Activated CD4-positive, alpha-beta T cell treated with anti-CD3 and anti-CD28 coated beads for 24 hours (primary cell): ENCODE measurements around the gene REST.
A peak's percentile ranks its signal among the peaks of the same experiment; 100 is the strongest.
"Not testable (repeated sequence)": the region's sequence is repeated elsewhere in the genome, so short reads cannot be mapped to it uniquely, and the experiment has no call there.

ENCODE experiments used
- DNase-seq, 2 donors: peaks; one replicate each; pipeline ENCODE4 v3.0.0-alpha.2; 2020; ENCODE audit warnings: low read depth in 2 of 2

REST gene, protein sequence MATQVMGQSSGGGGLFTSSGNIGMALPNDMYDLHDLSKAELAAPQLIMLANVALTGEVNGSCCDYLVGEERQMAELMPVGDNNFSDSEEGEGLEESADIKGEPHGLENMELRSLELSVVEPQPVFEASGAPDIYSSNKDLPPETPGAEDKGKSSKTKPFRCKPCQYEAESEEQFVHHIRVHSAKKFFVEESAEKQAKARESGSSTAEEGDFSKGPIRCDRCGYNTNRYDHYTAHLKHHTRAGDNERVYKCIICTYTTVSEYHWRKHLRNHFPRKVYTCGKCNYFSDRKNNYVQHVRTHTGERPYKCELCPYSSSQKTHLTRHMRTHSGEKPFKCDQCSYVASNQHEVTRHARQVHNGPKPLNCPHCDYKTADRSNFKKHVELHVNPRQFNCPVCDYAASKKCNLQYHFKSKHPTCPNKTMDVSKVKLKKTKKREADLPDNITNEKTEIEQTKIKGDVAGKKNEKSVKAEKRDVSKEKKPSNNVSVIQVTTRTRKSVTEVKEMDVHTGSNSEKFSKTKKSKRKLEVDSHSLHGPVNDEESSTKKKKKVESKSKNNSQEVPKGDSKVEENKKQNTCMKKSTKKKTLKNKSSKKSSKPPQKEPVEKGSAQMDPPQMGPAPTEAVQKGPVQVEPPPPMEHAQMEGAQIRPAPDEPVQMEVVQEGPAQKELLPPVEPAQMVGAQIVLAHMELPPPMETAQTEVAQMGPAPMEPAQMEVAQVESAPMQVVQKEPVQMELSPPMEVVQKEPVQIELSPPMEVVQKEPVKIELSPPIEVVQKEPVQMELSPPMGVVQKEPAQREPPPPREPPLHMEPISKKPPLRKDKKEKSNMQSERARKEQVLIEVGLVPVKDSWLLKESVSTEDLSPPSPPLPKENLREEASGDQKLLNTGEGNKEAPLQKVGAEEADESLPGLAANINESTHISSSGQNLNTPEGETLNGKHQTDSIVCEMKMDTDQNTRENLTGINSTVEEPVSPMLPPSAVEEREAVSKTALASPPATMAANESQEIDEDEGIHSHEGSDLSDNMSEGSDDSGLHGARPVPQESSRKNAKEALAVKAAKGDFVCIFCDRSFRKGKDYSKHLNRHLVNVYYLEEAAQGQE

DNA sequence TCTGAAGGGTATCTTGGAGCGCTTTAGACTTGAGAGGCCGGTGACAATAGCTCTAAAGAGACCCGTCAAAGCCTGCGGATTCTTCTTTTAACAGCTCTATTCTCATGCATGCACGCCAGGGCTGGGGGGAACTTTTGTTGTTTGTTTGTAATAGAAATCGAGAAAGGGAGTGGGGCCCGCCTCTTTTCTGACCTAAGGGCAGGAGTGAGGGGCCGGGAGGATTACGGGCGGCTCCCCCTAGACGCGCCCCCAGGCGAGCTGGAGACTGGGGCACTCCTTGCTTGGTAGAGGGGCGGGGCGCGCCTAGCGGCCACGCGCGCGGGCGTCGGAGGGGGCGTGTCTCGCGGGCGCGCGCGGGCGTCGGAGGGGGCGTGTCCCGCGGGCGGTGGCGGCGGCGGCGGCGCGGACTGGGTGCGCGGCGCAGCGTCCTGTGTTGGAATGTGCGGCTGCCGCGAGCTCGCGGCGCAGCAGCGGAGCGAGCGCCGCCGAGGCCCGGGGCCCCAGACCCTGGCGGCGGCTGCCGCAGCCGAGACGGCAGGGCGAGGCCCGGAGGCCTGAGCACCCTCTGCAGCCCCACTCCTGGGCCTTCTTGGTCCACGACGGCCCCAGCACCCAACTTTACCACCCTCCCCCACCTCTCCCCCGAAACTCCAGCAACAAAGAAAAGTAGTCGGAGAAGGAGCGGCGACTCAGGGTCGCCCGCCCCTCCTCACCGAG is at the start of gene REST:
Gene REST (plus strand): TSS at position 412 of the 717 bp plus-strand sequence. CDS start 2,739 bp downstream, outside the sequence.
- DNase-seq = peak; percentile 67 to 76

DNA sequence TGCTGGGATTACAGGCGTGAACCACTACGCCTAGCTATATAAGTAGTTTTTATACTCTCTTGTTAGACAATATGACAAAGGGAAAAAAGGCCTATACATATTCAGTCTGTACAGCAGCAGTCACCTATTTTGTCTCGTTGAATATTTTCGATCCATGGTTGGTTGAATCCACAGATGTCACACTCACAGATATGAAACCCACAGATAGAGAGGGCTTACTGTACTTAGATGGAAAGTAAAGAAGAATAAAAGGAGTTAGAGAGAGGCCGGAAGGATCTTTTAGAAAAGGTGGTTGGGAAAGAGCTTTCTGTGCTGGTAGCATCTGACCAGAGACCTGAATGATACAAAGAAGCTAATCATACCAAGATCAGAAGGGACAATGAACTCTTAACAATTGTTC is 47.9 kb upstream of the REST start:
- DNase-seq = no peak

- DNase-seq = no peak
Observed at GRCh38 chr4:56860781-56861180, 46.9 kb upstream of the REST start.

- DNase-seq = no peak
Observed at GRCh38 chr4:56861360-56861759, 46.3 kb upstream of the REST start.

DNA sequence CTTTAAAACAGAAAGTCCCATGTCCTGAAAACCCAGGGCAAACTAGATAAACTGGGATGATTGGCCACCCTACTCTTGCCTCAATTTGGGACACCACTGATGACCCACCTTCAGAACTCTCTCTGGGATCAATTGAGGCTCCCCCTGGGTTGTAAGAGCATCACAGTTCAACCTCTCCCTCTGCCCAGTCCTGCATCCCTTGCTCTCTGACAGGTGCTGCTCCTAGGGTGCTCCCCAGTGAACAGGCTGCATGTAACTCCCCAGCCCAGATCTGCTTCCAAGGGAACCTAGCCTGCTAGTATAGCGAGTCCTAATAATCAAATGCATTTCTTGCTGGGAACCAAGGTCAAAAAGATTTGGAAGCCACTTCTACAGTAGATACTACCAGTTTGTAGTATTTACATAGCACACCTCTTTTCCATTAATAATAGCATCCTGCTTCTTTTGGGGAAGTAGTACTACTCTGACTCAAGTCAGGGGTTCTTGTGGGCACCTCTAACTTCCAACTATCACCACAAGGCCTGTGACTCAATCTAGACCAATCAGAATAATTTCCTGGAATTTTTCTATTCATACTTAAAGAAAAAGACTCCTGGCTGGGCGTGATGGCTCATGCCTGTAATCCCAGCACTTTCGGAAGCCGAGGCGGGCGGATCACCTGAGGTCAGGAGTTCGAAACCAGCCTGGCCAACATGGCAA is 44.1 kb upstream of the REST start:
- DNase-seq = no peak

DNA sequence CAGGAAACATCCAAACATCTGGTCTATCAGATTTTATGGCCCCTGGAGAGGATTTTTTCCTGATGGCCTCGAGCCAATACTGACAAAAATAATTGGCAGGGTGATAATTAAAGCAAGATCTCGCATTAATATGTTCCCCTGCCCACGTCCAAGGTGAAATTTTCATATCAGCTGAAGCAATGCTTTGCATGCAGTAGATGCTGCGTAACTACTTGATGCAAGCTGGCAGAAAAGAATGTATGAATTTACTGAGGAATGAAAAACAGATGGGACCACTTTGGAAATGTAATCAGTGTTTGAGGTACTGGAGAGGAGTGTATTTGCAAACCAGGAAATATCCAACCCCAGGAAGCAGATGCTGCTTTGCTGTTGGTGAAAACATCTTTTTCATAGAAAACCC is 36.8 kb upstream of the REST start:
- no peak for DNase-seq

- no peak for DNase-seq
Observed at GRCh38 chr4:56871371-56871866, 36.3 kb upstream of the REST start.

DNA sequence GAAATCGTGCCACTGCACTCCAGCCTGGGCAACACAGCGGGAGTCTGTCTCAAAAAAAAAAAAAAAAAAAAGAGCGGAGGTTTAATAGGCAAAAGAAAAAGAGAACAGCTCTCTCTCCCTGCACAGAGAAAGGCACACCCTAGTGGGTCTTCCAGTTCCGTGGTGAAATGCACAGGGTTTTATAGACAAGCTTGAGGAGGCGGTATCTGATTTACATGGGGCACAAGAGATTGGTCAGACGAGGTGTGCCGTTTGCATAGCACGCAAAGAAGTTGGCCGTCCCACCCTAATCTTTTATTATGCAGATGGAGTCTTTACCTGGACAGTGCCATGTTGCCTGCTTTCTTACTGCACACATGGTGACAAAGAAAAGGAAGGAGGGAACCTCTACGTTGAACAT is 33.5 kb upstream of the REST start:
- no peak for DNase-seq

- no peak for DNase-seq
Observed at GRCh38 chr4:56874923-56875322, 32.8 kb upstream of the REST start.

DNA sequence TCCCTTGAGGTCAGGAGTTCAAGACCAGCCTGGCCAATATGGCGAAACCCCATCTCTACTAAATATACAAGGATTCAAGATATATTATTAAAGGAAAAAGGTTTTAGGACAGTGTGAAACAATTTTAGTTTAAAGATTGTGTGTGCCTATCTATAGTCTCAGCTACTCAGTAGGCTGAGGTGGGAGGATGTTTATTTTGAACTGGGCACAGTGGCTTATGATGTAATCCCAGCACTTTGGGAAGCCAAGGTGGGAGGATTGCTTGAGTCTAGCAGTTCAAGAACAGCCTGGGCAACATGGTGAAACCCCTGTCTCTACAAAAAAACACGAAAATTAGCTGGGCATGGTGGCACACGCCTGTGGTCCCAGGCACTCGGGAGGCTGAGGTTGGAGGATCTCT is 31.4 kb upstream of the REST start:
- DNase-seq = no peak

GRCh38 chr4:56879996-56880395 is 27.7 kb upstream of the REST start:
- DNase-seq = no peak

- no peak for DNase-seq
Observed at GRCh38 chr4:56880572-56880971, 27.1 kb upstream of the REST start.

DNA sequence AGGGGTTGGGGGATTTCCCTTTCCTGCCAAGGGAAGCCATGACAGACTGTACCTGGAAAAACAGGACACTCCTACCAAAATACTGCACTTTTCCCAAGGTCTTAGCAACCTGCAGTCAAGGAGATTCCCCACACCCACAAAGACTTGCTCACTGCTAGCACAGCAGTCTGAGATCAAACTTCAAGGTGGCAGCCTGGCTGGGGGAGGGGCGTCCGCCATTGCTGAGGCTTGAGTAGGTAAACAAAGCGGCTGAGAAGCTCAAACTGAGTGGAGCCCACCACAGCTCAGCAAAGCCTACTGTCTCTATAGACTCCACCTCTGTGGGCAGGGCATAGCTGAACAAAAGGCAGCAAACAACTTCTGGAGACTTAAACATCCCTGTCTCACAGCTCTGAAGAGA is 23.2 kb upstream of the REST start:
- not testable (repeated sequence) for DNase-seq

- DNase-seq = no peak
Observed at GRCh38 chr4:56892691-56893090, 15.0 kb upstream of the REST start.

DNA sequence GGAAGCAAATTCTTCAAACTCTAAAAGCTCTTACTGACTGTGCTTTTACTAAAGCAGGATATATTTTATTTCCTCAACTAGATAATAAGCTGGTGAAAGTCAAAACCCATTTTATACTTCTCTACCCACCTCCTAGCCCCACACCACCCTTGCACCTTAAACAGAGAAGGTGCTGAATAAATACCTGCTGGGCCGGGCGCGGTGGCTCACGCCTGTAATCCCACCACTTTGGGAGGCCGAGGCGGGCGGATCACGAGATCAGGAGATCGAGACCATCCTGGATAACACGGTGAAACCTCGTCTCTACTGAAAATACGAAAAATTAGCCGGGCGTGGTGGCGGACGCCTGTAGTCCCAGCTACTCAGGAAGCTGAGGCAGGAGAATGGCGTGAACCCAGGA is 9.9 kb upstream of the REST start:
- not testable (repeated sequence) for DNase-seq

DNA sequence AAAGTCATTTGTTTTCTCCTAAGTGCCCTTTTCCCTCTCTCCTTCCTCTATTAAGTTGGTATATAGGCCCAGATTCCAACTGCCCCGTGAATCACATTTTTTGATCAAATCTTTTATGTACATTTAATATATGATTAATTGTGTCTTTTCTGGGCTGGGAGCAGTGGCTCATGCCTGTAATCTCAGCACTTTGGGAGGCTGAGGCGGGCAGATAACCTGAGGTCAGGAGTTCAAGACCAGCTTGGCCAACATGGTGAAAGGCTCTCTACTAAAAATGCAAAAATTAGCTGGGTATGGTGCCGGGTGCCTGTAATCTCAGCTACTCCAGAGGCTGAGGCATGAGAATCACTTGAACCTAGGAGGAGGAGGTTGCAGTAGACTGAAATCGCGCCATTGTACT is 7.5 kb upstream of the REST start:
- DNase-seq = not testable (repeated sequence)

DNA sequence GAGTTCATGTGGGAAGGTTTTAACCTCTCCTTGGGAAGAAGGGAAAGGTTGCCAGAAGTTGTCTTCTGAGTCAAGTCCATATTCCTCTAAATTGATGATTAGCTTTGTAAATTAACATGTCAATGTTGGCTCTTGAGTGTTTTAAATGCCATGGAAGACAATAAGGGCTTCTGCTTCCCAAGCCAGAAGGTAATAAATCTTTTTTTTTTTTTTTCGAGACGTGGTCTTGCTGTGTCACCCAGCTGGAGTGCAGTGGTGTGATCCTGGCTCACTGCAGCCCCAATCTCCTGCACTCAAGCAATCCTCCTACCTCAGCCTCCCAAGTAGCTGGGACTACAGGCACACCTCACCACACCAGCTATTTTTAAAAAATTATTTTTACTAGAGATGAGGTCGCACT is 5.0 kb upstream of the REST start:
- DNase-seq = no peak

GRCh38 chr4:56905796-56906195 is 1.9 kb upstream of the REST start:
- DNase-seq = no peak

DNA sequence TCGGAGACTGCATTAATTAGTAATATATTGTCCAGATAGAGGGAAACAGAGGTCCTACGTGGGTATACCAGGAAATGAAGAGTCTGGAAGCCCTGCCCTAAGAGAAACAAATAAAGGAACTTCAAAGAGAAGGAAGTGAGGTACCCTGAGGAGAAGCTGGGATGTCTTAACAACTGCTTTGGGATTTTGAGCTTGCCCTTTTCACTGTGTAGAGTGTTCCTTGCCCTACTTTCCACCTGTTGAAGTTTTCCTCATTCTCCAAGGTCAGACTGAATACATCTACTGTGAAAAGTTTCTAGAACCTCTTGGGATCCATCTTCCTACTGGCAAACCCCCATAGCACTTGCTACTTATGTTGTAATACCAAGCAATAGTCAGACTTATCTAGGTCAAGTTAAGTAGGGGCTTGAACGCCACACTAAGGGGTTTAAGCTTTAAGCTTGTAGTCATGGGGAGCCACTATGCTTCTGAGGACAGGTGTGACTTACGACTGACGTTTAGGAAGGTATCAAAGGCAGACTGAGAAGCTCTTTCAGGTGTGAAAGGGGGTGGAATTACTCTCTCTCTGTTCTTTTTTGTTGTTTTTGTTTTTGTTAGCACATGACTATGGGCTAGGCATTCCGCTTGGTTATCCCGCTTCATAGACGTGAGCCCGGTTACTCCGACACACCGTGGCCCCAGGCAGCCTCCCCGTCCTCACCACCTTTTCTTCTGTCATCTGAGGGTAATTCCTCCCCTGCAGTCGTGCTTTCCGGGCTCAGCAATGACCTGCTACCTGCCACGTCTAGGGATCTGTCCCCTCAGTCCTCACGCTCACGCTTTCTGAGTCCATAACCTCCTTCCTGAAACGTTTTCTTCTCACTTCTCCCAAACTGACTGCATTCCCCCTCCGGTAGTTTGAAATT is 959 bp upstream of the REST start:
- no peak for DNase-seq
